HepG2 (cell line): Measurements from ENCODE around the gene CCDC33. TPM values are rescaled to one million over a fixed set of nuclear protein-coding genes. Genes with fewer than 3 reads are reported as not detected.
A peak's percentile ranks its signal among the peaks of the same experiment; 100 is the strongest.

Experiments used
- ARHGAP35 ChIP-seq: sonication (generic); formaldehyde crosslinking; IDR thresholded peaks from 2 replicates; pipeline ENCODE4 v1.9.0; 2022; ENCODE audit warnings: mild to moderate bottlenecking, inconsistent platforms, moderate library complexity, missing genetic modification reagents, borderline replicate concordance
- ARID3A ChIP-seq: IDR thresholded peaks from 2 replicates; pipeline ENCODE4 v1.6.1; 2012; ENCODE audit warnings: low read depth, low read length, improper control_type of control experiment
- ATRX ChIP-seq: sonication (generic); formaldehyde crosslinking; IDR thresholded peaks from 2 replicates; pipeline ENCODE4 v1.4.0; 2020; ENCODE audit warnings: missing genetic modification reagents, borderline replicate concordance
- CERS6 ChIP-seq: sonication (generic); formaldehyde crosslinking; IDR thresholded peaks from 2 replicates; pipeline ENCODE4 v1.5.0; 2020; ENCODE audit warnings: missing genetic modification reagents
- GATAD1 ChIP-seq: IDR thresholded peaks from 2 replicates; pipeline ENCODE4 v1.6.1; 2016; ENCODE audit warnings: missing genetic modification reagents, missing compliant biosample characterization
- HMG20B ChIP-seq: conservative IDR thresholded peaks from 2 replicates; pipeline ENCODE4 v1.6.1; 2016; ENCODE audit warnings: missing genetic modification reagents, missing compliant biosample characterization
- KDM4B ChIP-seq: sonication (generic); formaldehyde crosslinking; IDR thresholded peaks from 2 replicates; pipeline ENCODE4 v1.4.0; 2020; ENCODE audit warnings: missing genetic modification reagents
- KDM5B ChIP-seq: sonication (generic); formaldehyde crosslinking; IDR thresholded peaks from 2 replicates; pipeline ENCODE4 v1.4.0; 2020; ENCODE audit warnings: missing genetic modification reagents, mild to moderate bottlenecking, borderline replicate concordance
- POLR2G ChIP-seq: fragments of 200-400 bp; formaldehyde crosslinking; IDR thresholded peaks from 2 replicates; pipeline ENCODE4 v1.6.1; 2018; ENCODE audit warnings: mild to moderate bottlenecking, low read depth, low read length, moderate library complexity
- PRMT3 ChIP-seq: sonication (generic); formaldehyde crosslinking; IDR thresholded peaks from 2 replicates; pipeline ENCODE4 v1.8.1; 2022; ENCODE audit warnings: low read depth, mild to moderate bottlenecking, moderate library complexity, missing genetic modification reagents, borderline replicate concordance
- SKI ChIP-seq: fragments of 450-650 bp; IDR thresholded peaks from one replicate; pipeline ENCODE4 v1.6.1; 2018; ENCODE audit warnings: mild to moderate bottlenecking; ENCODE audit not compliant: partially characterized antibody
- SMAD3 ChIP-seq: sonication (generic); formaldehyde crosslinking; IDR thresholded peaks from 2 replicates; pipeline ENCODE4 v1.4.0; 2020; ENCODE audit warnings: missing genetic modification reagents
- STAT5B ChIP-seq: sonication (generic); formaldehyde crosslinking; IDR thresholded peaks from 2 replicates; pipeline ENCODE4 v1.4.0; 2020; ENCODE audit warnings: missing genetic modification reagents
- TFE3 ChIP-seq: IDR thresholded peaks from 2 replicates; pipeline ENCODE4 v1.6.1; 2016
- TGIF2 ChIP-seq: IDR thresholded peaks from 2 replicates; pipeline ENCODE4 v1.6.1; 2016; ENCODE audit warnings: control low read depth, missing compliant biosample characterization
- ZBTB1 ChIP-seq: sonication (generic); formaldehyde crosslinking; IDR thresholded peaks from 2 replicates; pipeline ENCODE4 v1.4.0; 2020; ENCODE audit warnings: missing genetic modification reagents, borderline replicate concordance
- ZBTB2 ChIP-seq: sonication (generic); formaldehyde crosslinking; IDR thresholded peaks from 2 replicates; pipeline ENCODE4 v1.8.0; 2022; ENCODE audit warnings: low read depth, missing genetic modification reagents
- ZFP62 ChIP-seq: sonication (generic); formaldehyde crosslinking; IDR thresholded peaks from 2 replicates; pipeline ENCODE4 v1.4.0; 2020; ENCODE audit warnings: missing genetic modification reagents
- ZFY ChIP-seq: sonication (generic); formaldehyde crosslinking; IDR thresholded peaks from 2 replicates; pipeline ENCODE4 v1.4.0; 2020; ENCODE audit warnings: missing genetic modification reagents
- ZNF780A ChIP-seq: sonication (generic); formaldehyde crosslinking; IDR thresholded peaks from 2 replicates; pipeline ENCODE4 v1.8.0; 2022; ENCODE audit warnings: mild to moderate bottlenecking, missing genetic modification reagents, moderate library complexity
- ZSCAN12 ChIP-seq: sonication (generic); formaldehyde crosslinking; IDR thresholded peaks from 2 replicates; pipeline ENCODE4 v1.9.0; 2021; ENCODE audit warnings: mild to moderate bottlenecking, missing genetic modification reagents
- polyA plus RNA-seq, 8 experiments: library from polyadenylated mRNA; depleted of rRNA in 3 of 8; stranded (reverse) in 7 of 8; unstranded in 1 of 8; fragments of >200 nt; fragmentation: Illumina TruSeq in 4 of 8; extraction: Trizol in 4 of 8; gene quantifications; 2 replicates each; pipeline versions ENCODE4 v1.2.1 to v1.2.3, GENCODE V29; 2011 to 2016; ENCODE audit warnings: low read depth in 4 of 8, missing spikeins in 1 of 8, mixed read lengths in 1 of 8; ENCODE audit not compliant: insufficient read depth in 1 of 8
- total RNA-seq, 5 experiments: library from RNA; depleted of rRNA; stranded (reverse); fragments of >200 nt; fragmentation: Illumina TruSeq; extraction: Trizol; gene quantifications; 2 replicates each; pipeline ENCODE4 v1.2.3, GENCODE V29; 2016; ENCODE audit warnings: low read depth in 1 of 5

Gene CCDC33
- total and polyA plus RNA-seq, 2 of the 13 experiments (the other 11 are each of a cell fraction or from before 2014, with no cell fraction given) = 0.30 TPM; not detected in 1

GRCh38 chr15:74291101-74292071 is 55.3 kb downstream of the CCDC33 start (continued):
- TF ChIP-seq SMAD3 (CRISPR knock-in tag) = peak; percentile 91; the same call in 1 of the 2 replicates
- TF ChIP-seq CERS6 (CRISPR knock-in tag) = peak; percentile 57; the same call in 1 of the 2 replicates
- peak; percentile 81; the same call in 1 of the 2 replicates for TF ChIP-seq PRMT3 (CRISPR knock-in tag)
- TF ChIP-seq GATAD1 (CRISPR knock-in tag) = peak; percentile 56; the same call in 1 of the 2 replicates
- TF ChIP-seq ARID3A = no peak
- TF ChIP-seq ZBTB2 = 0 out of 2 replicates have a peak, but pooled peaks have one; percentile 37
- TF ChIP-seq ZFY (CRISPR knock-in tag) = peak; percentile 61; the same call in 1 of the 2 replicates
- peak; percentile 78; the same call in 1 of the 2 replicates for TF ChIP-seq KDM5B
- TF ChIP-seq TFE3 (CRISPR knock-in tag) = peak; percentile 86
- TF ChIP-seq ZBTB1 (CRISPR knock-in tag) = no peak; the same call in 1 of the 2 replicates
- no peak for TF ChIP-seq ZFP62 (CRISPR knock-in tag)
- peak; percentile 69 for TF ChIP-seq HMG20B (CRISPR knock-in tag)
- TF ChIP-seq ZSCAN12 (CRISPR knock-in tag) = peak; percentile 98
- TF ChIP-seq ZNF780A (CRISPR knock-in tag) = no peak
- no peak for TF ChIP-seq SKI
- peak; percentile 83; the same call in 1 of the 2 replicates for TF ChIP-seq STAT5B (CRISPR knock-in tag)
- TF ChIP-seq ARHGAP35 = no peak
- TF ChIP-seq TGIF2 (CRISPR knock-in tag) = peak; percentile 77; the same call in 1 of the 2 replicates
- TF ChIP-seq ATRX (CRISPR knock-in tag) = no peak
- peak; percentile 88 for TF ChIP-seq KDM4B (CRISPR knock-in tag)
- no peak for TF ChIP-seq POLR2G
